Mesenchymal stem cell (in vitro differentiated cells and primary cell): ENCODE measurements around the gene NEK10.

Experiments
- DNase-seq: peaks from one replicate; pipeline ENCODE4 v3.0.0-alpha.2; 2013
- H2AFZ ChIP-seq: one replicate; pipeline ENCODE4 v1.6.1; 2013; ENCODE audit warnings: low read depth, mild to moderate bottlenecking, control low read depth, inconsistent platforms, low read length, moderate library complexity
- H2AK5ac ChIP-seq: 2 replicates; pipeline ENCODE4 v1.6.1; 2013; ENCODE audit warnings: low read length, moderate library complexity, mild to moderate bottlenecking, inconsistent platforms; ENCODE audit not compliant: severe bottlenecking
- H2BK120ac ChIP-seq: one replicate; pipeline ENCODE4 v1.6.1; 2013; ENCODE audit warnings: low read depth, mild to moderate bottlenecking, inconsistent platforms, low read length, moderate library complexity
- H2BK12ac ChIP-seq, 2 experiments: one replicate each; pipeline ENCODE4 v1.6.1; 2013; ENCODE audit warnings: inconsistent platforms in 2 of 2, low read length in 2 of 2, mild to moderate bottlenecking in 2 of 2, moderate library complexity in 2 of 2, control low read depth in 1 of 2
- H2BK15ac ChIP-seq: one replicate; pipeline ENCODE4 v1.6.1; 2013; ENCODE audit warnings: mild to moderate bottlenecking, low read depth, inconsistent platforms; ENCODE audit not compliant: poor library complexity, severe bottlenecking
- H2BK5ac ChIP-seq: 2 replicates; pipeline ENCODE4 v1.6.1; 2013; ENCODE audit warnings: low read depth, mild to moderate bottlenecking, low read length, control low read depth, inconsistent platforms; ENCODE audit not compliant: poor library complexity, severe bottlenecking
- H3K14ac ChIP-seq, 2 experiments: one replicate each; pipeline ENCODE4 v1.6.1; 2013; ENCODE audit warnings: inconsistent platforms in 2 of 2, low read length in 2 of 2, control low read depth in 1 of 2, mild to moderate bottlenecking in 1 of 2, moderate library complexity in 1 of 2
- H3K18ac ChIP-seq, 2 experiments: one replicate each; pipeline ENCODE4 v1.6.1; 2013; ENCODE audit warnings: inconsistent platforms in 2 of 2, low read length in 2 of 2, control low read depth in 1 of 2, low read depth in 1 of 2, mild to moderate bottlenecking in 1 of 2
- H3K23ac ChIP-seq, 2 experiments: one replicate each; pipeline ENCODE4 v1.6.1; 2013; ENCODE audit warnings: inconsistent platforms in 2 of 2, low read length in 2 of 2, mild to moderate bottlenecking in 2 of 2, moderate library complexity in 2 of 2, control low read depth in 1 of 2
- H3K27ac ChIP-seq: 2 replicates; pipeline ENCODE4 v1.5.1; 2013; ENCODE audit warnings: mild to moderate bottlenecking, moderate library complexity, low read length, control low read depth, inconsistent platforms; ENCODE audit not compliant: poor library complexity, severe bottlenecking
- H3K27me3 ChIP-seq, 2 experiments: 2 replicates each; pipeline versions ENCODE4 v1.6.1 to v1.7.0; 2013; ENCODE audit warnings: low read length in 2 of 2, mild to moderate bottlenecking in 2 of 2, moderate library complexity in 2 of 2, control low read depth in 1 of 2, inconsistent platforms in 1 of 2; ENCODE audit not compliant: control insufficient read depth in 1 of 2, insufficient read depth in 1 of 2
- H3K36me3 ChIP-seq, 2 experiments: 2 replicates each; pipeline versions ENCODE4 v1.6.1 to v1.7.0; 2013; ENCODE audit warnings: low read length in 2 of 2, control low read depth in 1 of 2, inconsistent platforms in 1 of 2, low read depth in 1 of 2, mild to moderate bottlenecking in 1 of 2; ENCODE audit not compliant: insufficient read depth in 2 of 2, control insufficient read depth in 1 of 2
- H3K4ac ChIP-seq, 2 experiments: one replicate each; pipeline ENCODE4 v1.6.1; 2013; ENCODE audit warnings: inconsistent platforms in 2 of 2, low read length in 2 of 2, mild to moderate bottlenecking in 2 of 2, moderate library complexity in 2 of 2, control low read depth in 1 of 2, low read depth in 1 of 2
- H3K4me1 ChIP-seq: 2 replicates; pipeline ENCODE4 v1.6.1; 2013; ENCODE audit warnings: low read depth, low read length, control low read depth; ENCODE audit not compliant: control insufficient read depth, insufficient read depth
- H3K4me2 ChIP-seq: 2 replicates; pipeline ENCODE4 v1.6.1; 2013; ENCODE audit warnings: low read length, mild to moderate bottlenecking, inconsistent platforms; ENCODE audit not compliant: poor library complexity, severe bottlenecking
- H3K4me3 ChIP-seq, 2 experiments: 2 replicates each; pipeline versions ENCODE4 v1.5.1 to v1.7.0; 2013; ENCODE audit warnings: low read length in 2 of 2, mild to moderate bottlenecking in 2 of 2, control low read depth in 1 of 2, low read depth in 1 of 2; ENCODE audit not compliant: insufficient read depth in 1 of 2
- H3K79me1 ChIP-seq: replicated peaks from 2 replicates; pipeline ENCODE4 v1.6.1; 2013; ENCODE audit warnings: mild to moderate bottlenecking, control low read depth, low read length, inconsistent platforms; ENCODE audit not compliant: poor library complexity, severe bottlenecking
- H3K9ac ChIP-seq: 2 replicates; pipeline ENCODE4 v1.7.0; 2013; ENCODE audit warnings: mild to moderate bottlenecking, low read length, moderate library complexity
- H3K9me3 ChIP-seq: 2 replicates; pipeline ENCODE4 v1.7.0; 2013; ENCODE audit warnings: mild to moderate bottlenecking, low read length; ENCODE audit not compliant: control insufficient read depth
- H4K8ac ChIP-seq: one replicate; pipeline ENCODE4 v1.6.1; 2013; ENCODE audit warnings: inconsistent platforms, mild to moderate bottlenecking, low read length, moderate library complexity
- H4K91ac ChIP-seq: one replicate; pipeline ENCODE4 v1.6.1; 2013; ENCODE audit warnings: mild to moderate bottlenecking, low read length, inconsistent platforms
- WGBS: methylation state at CpG from one replicate; pipeline ENCODE4 v1.1.7; 2013; ENCODE audit warnings: mixed read lengths; 5-methylcytosine and 5-hydroxymethylcytosine counted together

NEK10 gene

DNA sequence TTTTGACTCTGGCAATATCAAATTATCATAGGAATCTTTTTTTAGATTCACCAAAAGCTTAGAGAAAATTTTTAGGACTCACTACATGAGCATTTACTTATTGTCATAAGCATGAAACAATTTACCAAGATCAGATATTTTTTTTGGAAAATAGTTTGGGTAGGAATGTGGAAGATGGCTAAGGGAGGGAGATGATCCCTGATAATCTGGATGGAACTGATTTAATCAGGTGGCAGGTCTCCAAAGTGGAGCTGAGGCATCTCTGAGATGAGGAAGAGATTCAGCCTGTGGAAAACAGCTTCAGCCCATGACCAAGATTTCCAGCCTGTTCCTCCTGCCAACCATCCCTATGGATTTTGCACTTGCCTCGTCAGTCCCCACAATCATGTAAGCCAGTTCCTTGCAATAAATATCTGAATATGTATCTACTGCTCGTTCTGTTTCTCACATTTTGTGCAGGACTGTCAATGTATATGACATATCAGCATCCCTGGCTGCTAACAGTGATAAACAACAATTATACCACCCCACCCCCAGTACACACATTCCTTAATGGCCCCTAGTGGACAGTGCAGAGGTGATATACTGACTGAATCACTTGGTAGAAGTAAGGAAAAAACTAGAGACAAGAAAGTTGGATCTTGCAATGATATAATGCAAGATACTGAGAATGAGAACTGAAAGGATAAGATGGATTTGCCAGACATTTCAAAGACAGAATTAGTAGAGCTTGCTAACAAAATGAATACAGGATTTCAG, 183.8 kb downstream of the NEK10 start:
- H3K4me3 ChIP-seq: no peak overlapping the region
- H4K8ac ChIP-seq: no peak overlapping the region
- H2BK15ac ChIP-seq: no peak overlapping the region
- H3K4me1 ChIP-seq: no peaks in the 10 kb centered on the region
- H3K27me3 ChIP-seq: no peaks in the 10 kb centered on the region
- H3K9me3 ChIP-seq: no peaks in the 10 kb centered on the region
- no peak overlapping the region for H3K4me2 ChIP-seq
- no peak overlapping the region for H2AK5ac ChIP-seq
- no peak overlapping the region for H3K23ac ChIP-seq
- H3K4ac ChIP-seq: no peak overlapping the region
- no peak overlapping the region for H2BK120ac ChIP-seq
- no peak overlapping the region for H2AFZ ChIP-seq
- DNase-seq: no peak
- no peak overlapping the region for H3K27ac ChIP-seq
- H2BK5ac ChIP-seq: no peak overlapping the region
- H3K14ac ChIP-seq: no peak overlapping the region
- H2BK12ac ChIP-seq: no peak overlapping the region
- no peaks in the 10 kb centered on the region for H3K79me1 ChIP-seq
- H3K18ac ChIP-seq: no peak overlapping the region
- H4K91ac ChIP-seq: no peak overlapping the region
- peaks cover 0 to 58% of the 10 kb centered on the region in 2 experiments for H3K36me3 ChIP-seq
- 64% methylated on average over 2 of the region's 2 CpGs for WGBS
- no peak overlapping the region for H3K9ac ChIP-seq

DNA sequence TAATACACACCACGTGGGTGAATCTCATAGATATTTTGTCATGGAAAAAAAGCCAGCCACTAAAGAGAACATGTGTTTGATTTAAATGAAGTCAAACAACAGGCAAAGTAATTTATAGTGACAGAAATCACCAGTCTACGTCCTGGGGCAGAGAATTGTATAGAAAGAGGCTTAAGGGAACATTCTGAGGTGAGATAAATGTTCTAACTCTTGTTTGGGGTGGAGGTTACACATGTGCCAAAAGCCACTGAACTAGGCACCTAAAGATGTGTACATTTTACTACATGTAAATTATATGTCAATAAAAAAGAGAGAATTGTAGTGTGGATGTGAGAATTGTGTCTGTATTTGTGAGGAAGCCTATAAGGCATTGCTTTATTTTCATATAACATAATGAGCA, 184.9 kb downstream of the NEK10 start:
- peaks cover 0 to 51% of the 10 kb centered on the region in 2 experiments for H3K36me3 ChIP-seq
- H3K27me3 ChIP-seq: no peaks in the 10 kb centered on the region
- H4K8ac ChIP-seq: no peak overlapping the region
- DNase-seq: no peak
- no peak overlapping the region for H2BK120ac ChIP-seq
- no peaks in the 10 kb centered on the region for H3K9me3 ChIP-seq
- no peak overlapping the region for H3K9ac ChIP-seq
- no peak overlapping the region for H2BK5ac ChIP-seq
- no peak overlapping the region for H2BK15ac ChIP-seq
- no peak overlapping the region for H3K4me3 ChIP-seq
- H2BK12ac ChIP-seq: no peak overlapping the region
- no peaks in the 10 kb centered on the region for H3K79me1 ChIP-seq
- no peak overlapping the region for H2AFZ ChIP-seq
- no peak overlapping the region for H3K18ac ChIP-seq
- H3K27ac ChIP-seq: no peak overlapping the region
- H3K4me2 ChIP-seq: no peak overlapping the region
- 41% methylated on average over 1 of the region's 2 CpGs for WGBS
- H2AK5ac ChIP-seq: no peak overlapping the region
- no peak overlapping the region for H4K91ac ChIP-seq
- no peaks in the 10 kb centered on the region for H3K4me1 ChIP-seq
- no peak overlapping the region for H3K4ac ChIP-seq
- H3K23ac ChIP-seq: no peak overlapping the region
- H3K14ac ChIP-seq: no peak overlapping the region

DNA sequence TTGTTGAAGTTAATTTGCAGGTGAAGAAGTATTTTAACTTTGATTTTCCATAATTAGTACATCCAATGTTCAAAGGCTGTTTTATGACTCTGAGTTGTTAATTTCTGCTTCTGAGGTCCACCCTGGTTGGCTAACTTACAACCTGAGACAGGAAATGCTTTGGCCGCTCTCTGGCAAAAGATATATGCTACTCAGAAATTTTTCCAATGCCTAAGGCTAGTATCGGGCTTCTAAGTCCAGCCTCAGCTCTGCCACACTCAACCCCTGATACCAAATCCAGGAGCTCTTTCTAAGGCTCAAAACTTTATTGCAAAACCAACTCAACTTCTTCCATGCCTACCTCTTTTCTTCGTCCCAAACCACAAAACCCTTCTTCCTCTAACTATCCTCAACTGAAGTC, 192.9 kb downstream of the NEK10 start:
- H4K8ac ChIP-seq: no peak overlapping the region
- H3K9ac ChIP-seq: no peak overlapping the region
- no peak overlapping the region for H3K4me2 ChIP-seq
- no peak overlapping the region for H3K27ac ChIP-seq
- H3K14ac ChIP-seq: no peak overlapping the region
- no peak overlapping the region for H3K4ac ChIP-seq
- no peak overlapping the region for H2BK5ac ChIP-seq
- no peak overlapping the region for H3K18ac ChIP-seq
- no peak for DNase-seq
- no peaks in the 10 kb centered on the region for H3K27me3 ChIP-seq
- no peak overlapping the region for H2AFZ ChIP-seq
- no peak overlapping the region for H2BK120ac ChIP-seq
- no peaks in the 10 kb centered on the region for H3K79me1 ChIP-seq
- no peaks in the 10 kb centered on the region for H3K4me1 ChIP-seq
- no peak overlapping the region for H2BK12ac ChIP-seq
- no peak overlapping the region for H4K91ac ChIP-seq
- no peak overlapping the region for H2AK5ac ChIP-seq
- H3K4me3 ChIP-seq: no peak overlapping the region
- H3K36me3 ChIP-seq: peaks cover 0 to 37% of the 10 kb centered on the region in 2 experiments
- H3K23ac ChIP-seq: no peak overlapping the region
- 85% methylated on average over 3 of the region's 3 CpGs for WGBS
- no peak overlapping the region for H2BK15ac ChIP-seq
- no peaks in the 10 kb centered on the region for H3K9me3 ChIP-seq

DNA sequence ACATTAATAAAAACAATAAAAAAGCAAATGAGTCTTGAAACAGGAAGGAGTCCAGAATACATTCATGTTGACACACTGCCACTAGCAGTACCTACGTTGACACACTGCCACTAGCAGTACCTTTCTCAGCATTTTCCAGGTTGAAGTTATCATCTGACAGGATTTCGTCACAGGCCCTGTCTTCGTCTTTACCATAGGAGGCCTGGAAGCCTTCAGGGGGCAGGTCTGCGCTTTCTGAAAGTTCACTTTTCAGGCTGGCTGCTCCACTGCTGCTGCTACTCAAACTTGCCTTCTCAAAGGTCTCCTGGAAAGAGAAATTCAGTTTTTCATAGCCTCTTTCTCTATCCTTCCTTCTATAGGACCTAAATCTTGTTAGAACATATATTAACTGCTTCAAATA, 194.7 kb downstream of the NEK10 start:
- H3K27me3 ChIP-seq: no peaks in the 10 kb centered on the region
- no peak overlapping the region for H3K4me3 ChIP-seq
- H2AK5ac ChIP-seq: no peak overlapping the region
- no peaks in the 10 kb centered on the region for H3K9me3 ChIP-seq
- no peak overlapping the region for H3K9ac ChIP-seq
- no peak overlapping the region for H2BK5ac ChIP-seq
- no peak overlapping the region for H2BK12ac ChIP-seq
- no peaks in the 10 kb centered on the region for H3K79me1 ChIP-seq
- 88% methylated on average over 4 of the region's 4 CpGs for WGBS
- H3K18ac ChIP-seq: no peak overlapping the region
- H4K91ac ChIP-seq: no peak overlapping the region
- H3K4me1 ChIP-seq: no peaks in the 10 kb centered on the region
- no peak for DNase-seq
- H3K4ac ChIP-seq: no peak overlapping the region
- no peak overlapping the region for H3K14ac ChIP-seq
- no peak overlapping the region for H2AFZ ChIP-seq
- peaks cover 0 to 44% of the 10 kb centered on the region in 2 experiments for H3K36me3 ChIP-seq
- no peak overlapping the region for H2BK120ac ChIP-seq
- no peak overlapping the region for H3K4me2 ChIP-seq
- no peak overlapping the region for H3K27ac ChIP-seq
- H3K23ac ChIP-seq: no peak overlapping the region
- no peak overlapping the region for H4K8ac ChIP-seq
- no peak overlapping the region for H2BK15ac ChIP-seq
